MM.1S (cell line): Measurements from ENCODE around the gene JPH3.

Source experiments
- CTCF ChIP-seq: fragments of 300-600 bp; sonication (generic); IDR thresholded peaks from 2 replicates; pipeline ENCODE4 v1.5.1; 2016; ENCODE audit warnings: antibody characterized with exemption, low read length, mixed read lengths
- EZH2 ChIP-seq: fragments of 300-600 bp; sonication (generic); optimal IDR thresholded peaks from 2 replicates; pipeline ENCODE3; 2017; ENCODE audit warnings: low read depth, mild to moderate bottlenecking, antibody characterized with exemption, low read length, mixed read lengths
- EZH2phosphoT487 ChIP-seq: fragments of 300-600 bp; sonication (generic); IDR thresholded peaks from 2 replicates; pipeline ENCODE4 v1.6.1; 2018; ENCODE audit warnings: antibody characterized with exemption, low read length

GRCh38 chr16:87705771-87706277, 103.5 kb downstream of the JPH3 start:
- no peak for TF ChIP-seq CTCF
- no peak for TF ChIP-seq EZH2
- no peak for TF ChIP-seq EZH2phosphoT487
